Peyer's patch (tissue), 4 donors: ENCODE results near the gene OR4F6.

ENCODE experiments used
- POLR2A ChIP-seq, 2 donors: fragments of 450-650 bp; IDR thresholded peaks; one replicate each; pipeline ENCODE4 v1.5.1; 2017; ENCODE audit warnings: antibody characterized with exemption in 2 of 2, mild to moderate bottlenecking in 2 of 2, moderate library complexity in 2 of 2
- TF ChIP-seq, protein P1 (sequence below), 6 experiments: fragments of 450-650 bp in 4 of 6; fragments of 200-600 bp in 2 of 6; sonication (generic) in 1 of 6; IDR thresholded peaks; one replicate each; pipeline ENCODE4 v1.5.1; 2017 to 2019; ENCODE audit warnings: antibody characterized with exemption in 6 of 6, mild to moderate bottlenecking in 3 of 6, moderate library complexity in 1 of 6

DNA sequence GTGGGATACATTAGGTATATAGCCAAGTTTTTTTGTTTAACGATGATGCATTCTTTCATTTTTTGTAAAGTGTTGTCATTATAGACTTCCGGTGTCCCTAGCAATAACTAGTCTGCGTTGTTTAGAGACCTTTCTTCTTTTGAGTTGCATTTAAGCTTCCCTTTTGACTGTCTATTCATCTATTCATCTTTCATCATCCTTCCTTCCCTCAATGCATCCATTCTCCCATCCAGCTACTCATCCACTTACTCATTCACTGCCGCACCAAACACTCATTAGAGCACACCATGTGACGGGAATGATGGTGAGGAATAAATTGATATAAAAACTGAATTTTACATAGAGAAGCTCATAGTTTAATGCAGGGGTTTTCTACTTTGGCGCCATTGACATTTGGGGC, 41.6 kb downstream of the OR4F6 start:
- TF ChIP-seq POLR2A (IDR thresholded peaks at IDR 0.05), result no peak
- TF ChIP-seq, protein P1, sequence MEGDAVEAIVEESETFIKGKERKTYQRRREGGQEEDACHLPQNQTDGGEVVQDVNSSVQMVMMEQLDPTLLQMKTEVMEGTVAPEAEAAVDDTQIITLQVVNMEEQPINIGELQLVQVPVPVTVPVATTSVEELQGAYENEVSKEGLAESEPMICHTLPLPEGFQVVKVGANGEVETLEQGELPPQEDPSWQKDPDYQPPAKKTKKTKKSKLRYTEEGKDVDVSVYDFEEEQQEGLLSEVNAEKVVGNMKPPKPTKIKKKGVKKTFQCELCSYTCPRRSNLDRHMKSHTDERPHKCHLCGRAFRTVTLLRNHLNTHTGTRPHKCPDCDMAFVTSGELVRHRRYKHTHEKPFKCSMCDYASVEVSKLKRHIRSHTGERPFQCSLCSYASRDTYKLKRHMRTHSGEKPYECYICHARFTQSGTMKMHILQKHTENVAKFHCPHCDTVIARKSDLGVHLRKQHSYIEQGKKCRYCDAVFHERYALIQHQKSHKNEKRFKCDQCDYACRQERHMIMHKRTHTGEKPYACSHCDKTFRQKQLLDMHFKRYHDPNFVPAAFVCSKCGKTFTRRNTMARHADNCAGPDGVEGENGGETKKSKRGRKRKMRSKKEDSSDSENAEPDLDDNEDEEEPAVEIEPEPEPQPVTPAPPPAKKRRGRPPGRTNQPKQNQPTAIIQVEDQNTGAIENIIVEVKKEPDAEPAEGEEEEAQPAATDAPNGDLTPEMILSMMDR (IDR thresholded peaks at IDR 0.05), result no peak
